Suppressor macrophage treated with lipopolysaccharide for 4 hours (primary cell): ENCODE measurements around the gene IKBKE.
A peak's percentile ranks its signal among the peaks of the same experiment; 100 is the strongest.
"Not testable (repeated sequence)": the region's sequence is repeated elsewhere in the genome, so short reads cannot be mapped to it uniquely, and the experiment has no call there.

Experiments used
- DNase-seq: peaks from one replicate; pipeline ENCODE4 v3.0.0-alpha.2; 2020

The IKBKE gene

DNA sequence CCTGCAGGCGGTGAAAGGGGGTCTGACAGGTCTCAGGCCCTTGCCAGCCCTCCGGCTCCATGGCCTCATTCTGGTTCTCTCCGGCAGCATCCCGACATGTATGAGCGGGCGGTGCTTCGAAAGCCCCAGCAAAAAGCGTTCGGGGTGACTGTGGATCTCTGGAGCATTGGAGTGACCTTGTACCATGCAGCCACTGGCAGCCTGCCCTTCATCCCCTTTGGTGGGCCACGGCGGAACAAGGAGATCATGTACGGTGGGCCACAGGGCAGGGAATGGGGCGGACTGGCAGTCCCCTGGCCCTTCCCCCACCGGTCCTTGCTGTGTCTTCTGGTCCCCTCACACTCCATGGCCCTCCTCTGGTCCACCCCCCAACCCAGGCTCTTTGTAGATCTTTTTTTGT lies 6.3 kb downstream of the IKBKE start:
- DNase-seq = no peak

- no peak for DNase-seq
Measured at GRCh38 chr1:206477110-206477509, 6.8 kb downstream of the IKBKE start.

DNA sequence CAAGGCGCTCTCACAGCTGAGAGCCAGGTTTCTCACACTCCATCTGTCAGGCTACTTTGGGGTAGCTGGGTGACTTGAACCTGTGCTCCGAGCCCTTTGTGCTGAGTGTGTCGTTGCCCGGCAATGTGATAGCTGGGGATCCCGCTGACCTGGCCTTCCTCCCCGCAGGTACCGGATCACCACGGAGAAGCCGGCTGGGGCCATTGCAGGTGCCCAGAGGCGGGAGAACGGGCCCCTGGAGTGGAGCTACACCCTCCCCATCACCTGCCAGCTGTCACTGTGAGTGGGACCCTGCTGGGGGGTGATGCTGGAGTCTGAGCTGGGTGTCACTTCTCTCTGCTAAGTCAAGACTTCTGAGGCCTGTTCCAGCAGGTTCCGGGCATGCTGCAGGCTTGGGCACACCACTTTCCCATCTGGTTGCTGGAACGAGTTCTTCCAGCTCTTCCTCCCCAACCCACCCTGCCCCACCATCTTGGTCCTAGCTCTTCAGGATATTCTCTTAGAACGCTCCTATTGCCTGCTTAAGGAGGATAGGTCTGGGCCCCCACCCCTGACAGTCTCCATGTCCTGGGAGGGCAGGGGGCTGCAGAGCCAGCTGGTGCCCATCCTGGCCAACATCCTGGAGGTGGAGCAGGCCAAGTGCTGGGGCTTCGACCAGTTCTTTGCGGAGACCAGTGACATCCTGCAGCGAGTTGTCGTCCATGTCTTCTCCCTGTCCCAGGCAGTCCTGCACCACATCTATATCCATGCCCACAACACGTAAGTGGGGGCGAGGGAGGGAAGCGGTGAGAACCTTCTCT lies 7.5 kb downstream of the IKBKE start:
- no peak for DNase-seq

DNA sequence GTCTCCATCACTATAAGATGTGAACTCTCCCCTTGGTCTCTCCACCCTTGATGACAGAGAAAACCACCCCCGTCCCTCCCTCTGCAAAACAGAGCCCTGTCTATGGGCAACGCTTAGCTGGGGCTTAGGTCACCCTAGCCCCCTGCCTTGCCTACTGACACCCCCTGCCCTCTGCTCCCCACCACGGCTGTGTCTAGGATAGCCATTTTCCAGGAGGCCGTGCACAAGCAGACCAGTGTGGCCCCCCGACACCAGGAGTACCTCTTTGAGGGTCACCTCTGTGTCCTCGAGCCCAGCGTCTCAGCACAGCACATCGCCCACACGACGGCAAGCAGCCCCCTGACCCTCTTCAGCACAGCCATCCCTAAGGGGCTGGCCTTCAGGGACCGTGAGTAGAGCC lies 8.5 kb downstream of the IKBKE start:
- DNase-seq = no peak

GRCh38 chr1:206479183-206480125 lies 9.2 kb downstream of the IKBKE start:
- peak; percentile 78 for DNase-seq

DNA sequence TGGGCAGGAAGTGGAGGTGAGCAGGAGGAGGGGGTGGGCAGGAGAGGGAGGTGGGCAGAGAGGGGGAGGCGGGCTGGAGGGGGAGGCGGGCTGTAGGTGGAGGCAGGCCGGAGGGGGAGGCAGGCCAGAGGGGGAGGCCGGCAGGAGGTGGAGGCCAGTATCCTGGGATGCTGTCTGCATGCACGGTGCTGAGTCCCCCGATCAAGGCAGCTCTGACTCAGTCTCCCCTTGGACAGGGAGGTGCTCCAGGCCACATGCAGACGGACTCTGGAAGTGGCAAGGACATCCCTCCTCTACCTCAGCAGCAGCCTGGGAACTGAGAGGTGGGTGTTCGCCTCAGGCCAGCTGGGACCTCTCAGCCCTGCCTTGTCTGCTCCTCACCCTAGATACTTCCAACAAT lies 9.9 kb downstream of the IKBKE start:
- DNase-seq = no peak

DNA sequence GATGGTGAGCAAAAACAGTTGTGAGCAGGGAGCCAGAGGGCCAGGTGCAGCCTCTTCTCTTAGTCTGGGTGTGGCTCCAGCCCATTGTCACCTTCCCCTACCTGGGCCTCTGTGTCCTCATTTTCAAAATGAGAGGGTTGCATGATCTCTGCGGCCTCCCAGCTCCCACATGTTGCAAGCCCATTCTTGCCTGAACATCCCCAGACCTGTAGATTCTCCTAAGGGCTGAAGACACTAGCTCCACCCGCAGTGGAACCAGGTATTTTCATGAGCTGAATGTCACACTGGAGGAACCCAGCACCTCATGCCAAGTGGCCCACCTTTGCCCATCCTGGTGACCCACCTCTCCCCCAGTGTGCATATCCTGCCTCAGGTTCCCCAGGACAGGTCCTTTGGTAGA lies 12.3 kb downstream of the IKBKE start:
- DNase-seq = no peak

DNA sequence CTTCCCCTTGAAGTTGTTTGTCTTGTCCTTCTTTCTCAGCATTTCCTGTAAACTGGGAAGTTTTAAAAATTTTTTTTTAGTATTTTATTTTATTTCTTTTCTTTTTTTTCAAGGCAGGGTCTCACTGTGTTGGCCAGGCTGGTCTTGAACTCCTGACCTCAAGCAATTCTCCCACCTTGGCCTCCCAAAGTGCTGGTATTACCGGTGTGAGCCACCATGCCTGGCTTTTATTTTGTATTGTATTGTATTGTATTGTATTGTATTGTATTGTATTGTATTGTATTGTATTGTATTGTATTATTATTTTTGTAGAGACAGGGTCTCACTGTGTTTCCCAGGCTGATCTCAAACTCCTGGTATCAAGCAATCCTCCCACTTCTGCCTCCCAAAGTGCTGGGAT lies 13.6 kb downstream of the IKBKE start:
- not testable (repeated sequence) for DNase-seq

- DNase-seq = no peak
Measured at GRCh38 chr1:206484901-206485300, 14.6 kb downstream of the IKBKE start.

- DNase-seq = peak; percentile 53
Measured at GRCh38 chr1:206486995-206487788, 16.9 kb downstream of the IKBKE start.

DNA sequence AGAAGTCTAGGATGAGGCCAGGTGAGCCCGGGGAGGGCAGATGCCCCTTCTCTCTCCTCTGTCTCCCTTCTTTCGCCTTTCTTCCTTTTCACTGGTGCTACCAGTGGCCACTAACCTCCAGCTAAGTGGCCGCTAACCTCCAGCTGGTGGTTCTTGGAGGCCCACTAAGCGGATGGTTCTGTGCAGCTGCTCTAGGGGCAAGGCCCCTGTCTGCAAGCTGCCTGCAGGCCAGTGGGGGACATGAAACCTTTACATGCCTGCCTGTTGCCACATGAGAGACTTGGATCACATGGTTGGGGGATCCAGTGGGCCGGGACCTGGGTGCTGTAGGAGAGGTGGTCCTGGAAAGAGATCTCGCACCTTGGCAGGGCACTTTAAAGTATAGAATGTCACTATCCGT lies 17.7 kb downstream of the IKBKE start:
- DNase-seq = no peak

DNA sequence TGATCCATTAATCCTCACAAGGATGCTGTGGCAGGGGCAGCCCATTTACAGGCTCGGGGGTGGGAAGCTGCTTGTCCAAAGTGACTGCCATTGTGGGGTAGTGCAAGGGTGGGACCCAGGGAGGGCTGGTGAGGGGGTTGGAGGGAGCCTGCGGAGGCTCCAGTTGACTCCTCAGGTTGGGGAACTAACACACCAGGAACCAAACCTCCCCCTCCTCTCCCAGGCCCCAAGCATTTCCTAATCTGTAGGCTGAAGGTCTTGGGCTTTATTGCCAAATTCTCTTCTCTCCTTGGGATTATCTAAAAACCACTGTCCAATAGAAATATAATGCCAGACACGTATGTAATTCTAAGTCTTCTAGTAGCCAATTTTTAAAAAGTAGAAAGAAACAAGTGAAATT lies 18.2 kb downstream of the IKBKE start:
- no peak for DNase-seq

DNA sequence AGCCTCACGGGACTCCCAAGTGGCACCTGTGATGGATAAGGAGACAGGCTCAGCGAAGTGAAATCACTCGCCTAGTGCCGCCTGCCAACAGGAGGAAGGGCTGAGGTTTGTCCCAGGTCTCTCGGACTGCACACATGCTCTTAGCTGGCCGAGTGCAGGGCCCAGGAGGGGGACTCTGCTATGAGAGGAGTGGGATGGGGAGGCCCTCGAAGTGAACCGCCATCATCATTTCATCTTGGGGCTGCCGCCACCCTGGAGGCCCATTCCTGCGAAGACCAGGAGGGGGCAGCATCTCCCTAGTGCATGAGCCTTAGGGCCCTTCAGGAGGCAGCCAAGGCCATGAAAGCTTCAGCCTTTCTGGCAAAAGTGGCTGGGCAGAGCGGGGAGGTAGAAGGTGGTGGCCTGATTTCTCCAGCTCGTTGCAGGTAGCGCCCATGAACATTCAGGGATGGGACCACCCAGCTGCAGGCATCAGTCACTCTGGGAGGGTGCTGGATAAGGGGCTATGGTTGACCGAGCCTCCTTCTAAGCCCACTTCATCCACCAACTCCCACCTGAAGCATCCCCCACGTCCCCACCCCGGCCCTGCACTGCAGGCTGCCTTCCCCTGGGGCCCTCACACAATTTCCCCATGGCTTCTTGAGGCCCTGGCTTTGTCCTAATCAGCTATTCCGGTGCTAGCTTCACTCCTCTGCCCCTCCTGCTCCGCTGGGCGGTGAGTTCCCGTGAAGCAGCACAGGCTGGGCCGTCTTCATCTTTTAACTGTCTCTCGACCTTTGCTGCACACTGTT lies 19.9 kb downstream of the IKBKE start:
- DNase-seq = peak; percentile 74

DNA sequence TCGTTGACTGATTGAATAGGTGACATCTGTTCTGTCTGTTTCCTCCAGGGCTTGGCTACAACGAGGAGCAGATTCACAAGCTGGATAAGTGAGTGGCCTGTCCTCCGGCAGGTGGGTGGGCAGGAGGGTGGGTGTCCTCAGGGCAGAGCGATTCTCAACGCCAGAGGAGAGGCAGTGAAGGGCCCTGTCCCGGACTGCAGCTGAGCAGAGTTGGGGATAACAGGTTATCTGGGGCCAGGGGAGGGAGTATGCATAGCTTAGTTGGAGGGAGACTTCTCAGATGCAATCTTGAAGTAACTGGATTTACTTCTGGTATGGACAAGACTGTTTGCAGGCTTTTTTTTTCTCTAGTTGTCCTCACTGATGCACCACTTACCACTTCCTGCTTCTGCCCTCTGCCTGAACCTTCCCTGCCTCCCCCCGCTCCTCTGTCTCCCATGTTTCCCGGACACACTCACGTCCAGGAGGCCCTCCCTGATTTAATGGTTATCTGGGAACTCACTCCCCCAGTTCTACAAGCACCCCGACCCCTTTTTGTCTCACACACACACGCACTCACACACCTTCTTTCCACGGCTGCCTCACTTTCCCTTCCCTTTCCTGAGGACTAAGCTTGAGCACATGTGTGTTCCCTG lies 20.6 kb downstream of the IKBKE start:
- DNase-seq = no peak

- no peak for DNase-seq
Measured at GRCh38 chr1:206491616-206492015, 21.3 kb downstream of the IKBKE start.

- DNase-seq = no peak
Measured at GRCh38 chr1:206492589-206492988, 22.3 kb downstream of the IKBKE start.

DNA sequence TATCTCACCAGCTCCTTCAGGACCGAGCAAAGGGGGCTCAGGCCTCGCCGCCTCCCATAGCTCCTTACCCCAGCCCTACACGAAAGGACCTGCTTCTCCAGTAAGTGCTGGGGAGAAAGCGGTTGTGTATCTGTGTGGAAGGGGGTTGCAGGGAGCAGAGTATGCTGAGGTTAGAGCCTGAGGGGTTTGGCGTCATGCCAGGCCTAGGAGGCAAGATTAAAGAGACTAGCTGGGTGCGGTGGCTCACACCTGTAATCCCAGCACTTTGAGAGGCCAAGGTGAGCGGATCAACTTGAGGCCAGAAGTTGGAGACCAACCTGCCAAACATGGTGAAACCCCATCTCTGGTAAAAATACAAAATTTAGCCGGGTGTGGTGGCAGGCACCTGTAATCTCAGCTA lies 23.0 kb downstream of the IKBKE start:
- no peak for DNase-seq

DNA sequence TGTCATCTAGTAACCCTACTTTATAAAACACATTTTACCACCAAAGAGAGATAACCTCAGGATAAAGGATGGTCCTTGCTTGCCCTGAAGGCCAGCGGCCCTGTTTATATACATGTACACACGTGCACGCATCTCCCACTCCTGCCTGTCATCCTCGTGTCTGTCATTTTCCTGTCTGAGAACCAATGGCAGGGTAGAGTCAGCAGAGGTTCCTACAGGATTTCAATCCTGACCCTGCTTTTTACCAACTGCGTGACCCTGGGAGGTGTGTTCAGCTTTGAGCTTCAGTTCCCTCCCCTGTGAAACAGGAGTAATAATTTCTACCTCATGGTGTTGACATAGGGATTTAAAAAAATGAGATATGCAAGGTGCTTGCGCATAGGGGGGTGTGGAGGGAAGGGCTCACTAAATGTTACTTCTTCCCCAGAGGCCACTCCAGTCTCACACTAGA lies 24.8 kb downstream of the IKBKE start:
- no peak for DNase-seq

DNA sequence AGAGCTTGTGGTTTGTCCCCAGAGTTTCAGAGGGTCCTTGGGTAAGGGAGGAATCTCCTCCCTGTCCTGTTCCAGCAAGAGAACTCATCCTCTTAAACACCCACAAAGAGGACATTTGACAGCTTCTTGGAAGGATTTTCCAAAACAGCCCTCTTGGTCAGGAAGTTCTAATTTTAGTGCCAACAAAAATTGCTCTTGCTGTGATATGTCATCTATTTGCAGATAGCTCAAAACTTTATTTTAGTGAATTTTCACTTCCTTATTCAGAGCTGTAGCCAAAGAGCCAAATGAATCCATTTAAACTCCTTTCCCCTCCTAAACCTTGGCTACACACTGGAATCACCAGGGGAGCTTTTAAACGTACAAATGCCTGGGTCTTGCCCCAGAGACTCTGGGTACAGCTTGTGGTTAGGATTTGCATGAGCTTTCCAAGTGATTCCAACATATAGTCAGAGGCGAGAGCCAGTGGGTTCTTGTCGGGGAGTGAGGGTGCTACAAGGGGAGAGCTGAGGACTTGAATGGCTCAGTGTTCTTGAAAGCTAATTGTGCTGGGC lies 25.3 kb downstream of the IKBKE start:
- DNase-seq = peak; percentile 63

DNA sequence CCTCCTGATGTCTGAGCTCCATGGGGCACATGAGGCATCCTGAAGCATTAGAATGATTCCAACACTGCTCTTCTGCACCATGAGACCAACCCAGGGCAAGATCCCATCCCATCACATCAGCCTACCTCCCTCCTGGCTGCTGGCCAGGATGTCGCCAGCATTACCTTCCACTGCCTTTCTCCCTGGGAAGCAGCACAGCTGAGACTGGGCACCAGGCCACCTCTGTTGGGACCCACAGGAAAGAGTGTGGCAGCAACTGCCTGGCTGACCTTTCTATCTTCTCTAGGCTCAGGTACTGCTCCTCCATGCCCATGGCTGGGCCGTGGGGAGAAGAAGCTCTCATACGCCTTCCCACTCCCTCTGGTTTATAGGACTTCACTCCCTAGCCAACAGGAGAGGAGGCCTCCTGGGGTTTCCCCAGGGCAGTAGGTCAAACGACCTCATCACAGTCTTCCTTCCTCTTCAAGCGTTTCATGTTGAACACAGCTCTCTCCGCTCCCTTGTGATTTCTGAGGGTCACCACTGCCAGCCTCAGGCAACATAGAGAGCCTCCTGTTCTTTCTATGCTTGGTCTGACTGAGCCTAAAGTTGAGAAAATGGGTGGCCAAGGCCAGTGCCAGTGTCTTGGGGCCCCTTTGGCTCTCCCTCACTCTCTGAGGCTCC lies 26.0 kb downstream of the IKBKE start:
- DNase-seq = peak; percentile 90

GRCh38 chr1:206497363-206497762 lies 27.1 kb downstream of the IKBKE start:
- no peak for DNase-seq
